Superior temporal gyrus (tissue), 1 donor: ENCODE data around the gene DCLK1.

Experiments used
- DNase-seq: peaks from one replicate; pipeline ENCODE4 v3.0.0-alpha.2; 2016; ENCODE audit errors: extremely low spot score

DCLK1 gene

GRCh38 chr13:35833031-35833430 is 298.2 kb downstream of the DCLK1 start:
- no peak for DNase-seq

GRCh38 chr13:35832551-35832950 is 298.6 kb downstream of the DCLK1 start:
- DNase-seq = no peak

GRCh38 chr13:35830850-35831450 is 300.2 kb downstream of the DCLK1 start:
- no peak for DNase-seq

- DNase-seq = no peak
Observed at GRCh38 chr13:35826626-35827254, 304.4 kb downstream of the DCLK1 start.

GRCh38 chr13:35824825-35825224 is 306.4 kb downstream of the DCLK1 start:
- no peak for DNase-seq

GRCh38 chr13:35824395-35824794 is 306.8 kb downstream of the DCLK1 start:
- peak; percentile 32 for DNase-seq

GRCh38 chr13:35822666-35823065 is 308.5 kb downstream of the DCLK1 start:
- no peak for DNase-seq

GRCh38 chr13:35818633-35819067 is 312.5 kb downstream of the DCLK1 start:
- peak; percentile 77 for DNase-seq

GRCh38 chr13:35817642-35818607 is 313.3 kb downstream of the DCLK1 start:
- no peak for DNase-seq

GRCh38 chr13:35814605-35815011 is 316.6 kb downstream of the DCLK1 start:
- no peak for DNase-seq

- no peak for DNase-seq
Observed at GRCh38 chr13:35812736-35813135, 318.4 kb downstream of the DCLK1 start.

GRCh38 chr13:35810321-35810720 is 320.9 kb downstream of the DCLK1 start:
- DNase-seq = no peak

- DNase-seq = no peak
Observed at GRCh38 chr13:35808846-35809245, 322.3 kb downstream of the DCLK1 start.

- DNase-seq = no peak
Observed at GRCh38 chr13:35804901-35805300, 326.3 kb downstream of the DCLK1 start.

- DNase-seq = no peak
Observed at GRCh38 chr13:35797991-35798390, 333.2 kb downstream of the DCLK1 start.

- DNase-seq = no peak
Observed at GRCh38 chr13:35797244-35797643, 333.9 kb downstream of the DCLK1 start.

GRCh38 chr13:35796623-35797022 is 334.6 kb downstream of the DCLK1 start:
- DNase-seq = no peak

GRCh38 chr13:35794734-35795389 is 336.3 kb downstream of the DCLK1 start:
- DNase-seq = no peak

- DNase-seq = no peak
Observed at GRCh38 chr13:35793823-35794222, 337.4 kb downstream of the DCLK1 start.

- no peak for DNase-seq
Observed at GRCh38 chr13:35792911-35793310, 338.3 kb downstream of the DCLK1 start.

- no peak for DNase-seq
Observed at GRCh38 chr13:35792021-35792420, 339.2 kb downstream of the DCLK1 start.
